Measurements from ENCODE around the gene RBMS1. TPM values are rescaled to one million over a fixed set of nuclear protein-coding genes. Genes with fewer than 3 reads are reported as not detected.

RBMS1 gene
- total and polyA plus RNA-seq, 2 of the 4 experiments (the other 2 are of a cell fraction): 43.5 to 64.9 TPM

GRCh38 chr2:160512491-160512890 is 18.9 kb upstream of the RBMS1 start:
- Histone ChIP-seq H3K27me3 (ENCODE audit: control insufficient read depth, insufficient read depth, low read length) (no peaks in the 10 kb centered on the region), H4K91ac (ENCODE audit: insufficient read depth, low read depth, low read length) (no peak overlapping the region), H3K4me2 (ENCODE audit: low read depth, low read length) (no peak overlapping the region), H4K5ac (ENCODE audit: low read depth, low read length) (no peak overlapping the region), H3K27ac (ENCODE audit: insufficient read depth, low read length) (no peak overlapping the region), H3K14ac (replicated peaks; ENCODE audit: low read depth, low read length) (no peak overlapping the region), H3K4me3 (ENCODE audit: insufficient read depth, low read depth, low read length) (no peak overlapping the region), H3K56ac (ENCODE audit: extremely low read depth, insufficient read depth, low read length) (no peak overlapping the region), H2BK5ac (ENCODE audit: low read depth, low read length, poor library complexity, severe bottlenecking) (no peak overlapping the region), H4K20me1 (ENCODE audit: insufficient read depth, low read length) (no peaks in the 10 kb centered on the region), H3K79me1 (ENCODE audit: low read depth in 1 of 2, low read length in 2 of 2) (no peaks in the 10 kb centered on the region), H3K18ac (ENCODE audit: low read depth, low read length) (no peak overlapping the region), H2BK120ac (ENCODE audit: low read depth, low read length) (no peak overlapping the region), H2AK9ac (replicated peaks; ENCODE audit: low read depth, low read length, poor library complexity) (no peak overlapping the region), H4K8ac (ENCODE audit: low read depth in 2 of 2, low read length in 2 of 2) (no peak overlapping the region), H2AK5ac (ENCODE audit: low read depth, low read length) (0 out of 2 replicates have a peak overlapping the region, but pooled peaks have one; percentile 12), H2AFZ (replicated peaks; ENCODE audit: low read length, poor library complexity) (no peak overlapping the region), H3K9me3 (ENCODE audit: control insufficient read depth, insufficient read depth, low read length) (no peaks in the 10 kb centered on the region), H3K4ac (ENCODE audit: low read depth, low read length) (no peak overlapping the region), H3K23ac (ENCODE audit: low read depth, low read length) (no peak overlapping the region), H2BK15ac (ENCODE audit: low read depth, low read length) (no peak overlapping the region), H3K9me1 (ENCODE audit: insufficient read depth, low read length) (no peaks in the 10 kb centered on the region; the same call in 1 of the 2 replicates), H3K36me3 (ENCODE audit: control insufficient read depth, insufficient read depth, low read length) (no peaks in the 10 kb centered on the region), H2BK20ac (ENCODE audit: low read depth, low read length) (no peak overlapping the region), H3K9ac (ENCODE audit: low read depth, low read length) (no peak overlapping the region), H3K4me1 (ENCODE audit: control insufficient read depth, insufficient read depth, low read length) (no peaks in the 10 kb centered on the region)
- ChIA-PET POLR2A (ENCODE audit: unreplicated experiment) (no interaction called here), CTCF (no interaction called here)
- WGBS, 2 experiments (ENCODE audit: extremely low coverage in 2 of 2, insufficient read length in 1 of 2): 100% methylated on average over 1 of the region's 4 CpGs; no CpG with 5 or more reads in 1 of the 2 experiments
- BruUV-seq (replicated peaks): no TSS peak
- ATAC-seq (ENCODE audit: low read depth): no peak
- intact Hi-C loops (cut with micrococcal nuclease) (no loop called here), in situ Hi-C loops (cut with MboI; ENCODE audit: low sequenced_read_pairs) (no loop called here), dilution Hi-C loops (cut with HindIII; ENCODE audit: low sequenced_read_pairs, unreplicated experiment) (no loop called here)
- DNase-seq: no peak
- TF ChIP-seq USF2 (IDR thresholded peaks at IDR 0.05; ENCODE audit: low read depth, low read length) (no peak), MXI1 (IDR thresholded peaks at IDR 0.05; ENCODE audit: borderline replicate concordance, low read depth, low read length) (no peak), BHLHE40 (IDR thresholded peaks at IDR 0.05; ENCODE audit: low read depth, low read length) (no peak), RAD21 (IDR thresholded peaks at IDR 0.05; ENCODE audit: low read length) (no peak), MAFK (IDR thresholded peaks at IDR 0.05; ENCODE audit: low read depth, low read length) (no peak), POLR2A (IDR thresholded peaks at IDR 0.05; ENCODE audit: low read depth, low read length) (no peak), RFX5 (IDR thresholded peaks at IDR 0.05; ENCODE audit: low read depth, low read length) (no peak), NFE2L2 (IDR thresholded peaks at IDR 0.05; ENCODE audit: low read depth, low read length) (no peak)

All from IMR-90 (cell line).